Measurements from ENCODE around the gene CARD19.

The CARD19 gene

DNA sequence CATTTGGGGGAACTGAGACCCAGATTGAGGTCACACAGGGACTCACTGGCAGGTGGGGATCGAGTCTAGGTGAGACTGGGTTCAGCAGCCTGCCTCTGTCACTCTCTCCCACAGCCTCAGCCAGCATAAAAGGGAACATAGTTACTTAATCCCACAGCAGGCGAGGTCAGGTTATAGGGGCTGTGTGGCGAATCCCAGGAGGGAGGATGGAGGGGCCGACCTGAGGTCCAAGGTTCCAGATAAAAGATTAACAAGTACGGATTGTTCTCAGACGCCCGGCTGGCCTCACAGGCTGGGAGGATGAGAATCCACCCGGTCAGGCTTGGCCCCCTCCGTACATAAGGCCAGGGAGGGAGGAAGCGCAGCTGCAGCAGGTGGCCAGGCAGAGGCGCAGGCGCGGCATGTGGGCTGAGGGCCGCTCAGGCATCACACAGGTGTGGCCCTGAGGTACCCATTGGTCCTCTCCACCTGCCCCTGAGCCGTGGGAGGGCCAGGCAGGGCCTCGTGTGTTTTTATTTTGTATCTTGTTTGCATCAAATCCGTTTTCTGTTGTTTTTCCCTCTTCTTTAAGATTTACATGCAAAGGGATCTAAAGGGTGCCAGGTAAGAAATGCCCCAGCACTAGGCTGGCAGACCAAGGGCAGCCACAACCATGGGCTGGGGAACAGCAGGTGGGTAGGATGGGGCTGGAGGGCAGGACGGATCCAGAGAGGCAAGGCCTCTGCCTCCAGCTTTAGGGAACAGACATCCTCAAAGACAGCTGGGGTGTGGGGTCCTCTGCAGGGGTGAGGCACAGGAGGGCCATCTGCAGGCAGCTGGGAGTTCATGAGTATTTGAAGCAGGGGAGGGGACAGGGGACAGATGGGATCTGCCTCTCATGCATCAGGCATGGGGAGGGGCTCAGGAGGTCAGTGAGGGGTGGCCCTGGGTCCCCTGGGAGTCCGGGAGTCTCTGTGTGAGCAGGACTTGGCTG is 33.9 kb upstream of the CARD19 start:
- peak; percentile 90 for FAIRE-seq
- DNase-seq (ENCODE audit: insufficient read length, low spot score), result no peak

DNA sequence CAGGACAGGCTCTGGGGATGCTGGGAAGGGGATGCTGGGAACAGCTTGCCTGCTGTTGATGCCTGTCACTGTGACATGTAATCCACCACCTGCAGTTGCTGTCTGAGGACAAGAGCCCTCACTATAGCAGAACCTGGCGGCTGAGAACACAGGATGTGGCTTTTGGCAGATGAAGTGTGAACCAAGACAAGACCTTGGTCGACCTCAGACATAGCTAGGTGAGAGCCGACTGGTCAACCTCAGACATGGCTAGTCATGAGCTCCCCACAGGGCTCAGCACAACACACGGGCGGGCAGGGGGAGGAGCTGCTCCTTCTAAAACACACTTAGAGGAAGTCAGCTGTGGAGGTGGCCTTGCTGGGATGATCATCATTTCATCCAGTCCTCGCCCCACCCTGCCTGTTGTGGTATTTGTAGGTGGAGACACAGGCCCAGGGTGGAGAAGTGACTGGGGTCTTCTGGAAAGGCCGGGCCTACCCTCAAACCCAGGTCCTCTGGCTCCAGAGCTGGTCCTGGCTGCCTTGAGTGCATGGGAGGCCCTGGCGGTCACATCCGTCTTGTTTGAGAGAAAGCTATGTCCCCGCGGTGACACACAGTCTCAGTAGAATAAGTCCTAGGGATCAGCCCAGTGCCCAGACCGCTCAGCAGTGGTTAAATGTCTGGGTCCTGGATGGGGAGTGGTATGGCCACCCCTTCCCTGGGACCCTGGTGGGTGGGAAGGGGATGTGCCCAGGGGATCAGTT is 31.5 kb upstream of the CARD19 start:
- FAIRE-seq (peak; percentile 98), DNase-seq (ENCODE audit: insufficient read length, low spot score) (peak; percentile 92)

DNA sequence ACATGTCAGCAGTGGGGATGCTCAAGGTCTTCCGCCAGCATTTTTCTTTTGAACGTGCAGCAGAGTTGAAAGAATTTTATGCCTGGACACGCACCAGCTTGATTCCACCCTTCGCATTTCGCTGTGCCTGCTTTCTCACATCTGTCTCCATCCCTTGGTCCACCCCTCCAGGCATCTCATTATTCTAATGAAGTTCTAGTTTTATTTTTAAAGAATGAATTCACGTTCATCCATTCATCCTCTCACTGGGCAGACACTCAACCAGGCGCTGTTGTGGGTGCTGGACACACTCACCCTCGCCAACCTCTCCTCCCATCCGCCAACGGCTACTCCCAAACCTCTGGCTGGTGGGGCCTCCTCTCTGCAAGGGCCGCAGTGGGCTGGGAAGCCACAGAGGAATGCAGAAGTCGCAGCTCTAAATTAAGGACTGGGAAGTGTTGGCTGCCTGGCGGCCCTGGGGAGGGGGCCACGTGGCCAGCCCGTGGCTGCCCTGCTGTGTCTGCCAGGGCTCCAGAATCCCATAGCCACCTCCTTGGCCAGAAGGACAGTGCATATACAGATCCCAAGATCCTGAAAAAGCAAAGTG is 30.8 kb upstream of the CARD19 start:
- FAIRE-seq (no peak), DNase-seq (ENCODE audit: insufficient read length, low spot score) (no peak)

DNA sequence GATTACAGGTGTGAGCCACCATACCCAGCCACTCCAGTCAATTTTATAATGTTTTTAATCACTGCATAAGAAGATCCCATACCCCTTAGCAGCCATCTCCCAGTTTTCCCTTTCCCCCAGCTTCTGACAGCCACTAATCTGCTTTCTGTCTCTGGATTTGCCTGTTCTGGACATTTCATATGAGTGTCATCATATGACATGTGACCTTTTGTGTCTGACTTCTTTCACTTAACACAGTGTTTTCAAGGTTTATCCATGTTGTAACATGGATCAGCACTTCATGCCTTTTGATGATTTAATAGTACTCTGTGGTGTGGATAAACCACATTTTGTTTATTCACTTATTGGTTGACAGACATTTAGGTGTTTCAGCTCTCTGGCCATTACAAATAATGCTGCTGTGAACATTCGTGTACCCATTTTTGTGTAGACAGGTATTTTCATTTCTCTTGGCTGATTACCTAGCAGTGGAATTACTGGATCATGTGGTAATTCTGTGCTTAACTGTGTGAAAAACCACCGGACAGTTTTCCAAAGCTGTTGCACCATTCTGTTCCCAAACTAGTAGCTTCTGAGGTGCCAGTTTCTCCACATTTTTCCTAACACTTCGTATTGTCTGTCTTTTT is 28.9 kb upstream of the CARD19 start:
- FAIRE-seq, result peak; percentile 11
- DNase-seq (ENCODE audit: insufficient read length, low spot score), result no peak

DNA sequence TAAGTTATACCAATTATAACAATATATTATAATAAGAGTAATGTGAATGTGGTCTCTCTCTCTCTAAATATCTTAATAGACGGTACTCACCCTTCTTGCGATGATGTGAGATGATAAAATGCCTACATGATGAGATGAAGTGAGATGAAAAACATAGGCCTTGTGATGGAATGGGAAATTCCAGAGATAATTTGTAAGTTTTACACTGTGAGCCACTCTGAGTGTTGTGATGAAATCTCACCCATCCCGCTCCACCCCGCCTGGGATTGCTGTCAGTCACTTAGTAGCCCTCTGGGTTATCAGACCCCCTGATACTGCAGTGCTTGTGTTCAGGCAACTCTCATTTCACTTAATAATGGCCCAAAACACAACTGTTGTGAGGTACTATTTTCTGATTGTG is 27.1 kb upstream of the CARD19 start:
- FAIRE-seq, result no peak

DNA sequence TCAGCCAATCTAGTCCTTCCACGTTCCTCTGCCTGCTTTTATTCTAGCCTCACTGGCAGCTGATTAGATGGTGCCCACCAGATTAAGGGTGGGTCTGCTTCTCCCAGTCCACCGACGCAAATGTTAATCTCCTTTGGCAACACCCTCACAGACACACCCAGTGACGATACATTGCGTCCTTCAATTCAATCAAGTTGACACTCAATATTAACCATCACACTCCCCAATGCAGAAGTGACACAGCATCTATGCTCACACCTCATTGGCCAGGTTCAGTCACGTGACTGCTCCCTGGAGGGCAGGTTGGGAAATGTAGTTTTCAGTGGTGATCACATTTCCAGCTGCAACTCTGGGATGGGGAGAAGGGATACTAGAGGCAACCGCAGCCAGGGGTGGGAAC is 24.6 kb upstream of the CARD19 start:
- DNase-seq (ENCODE audit: insufficient read length, low spot score), result no peak
- FAIRE-seq, result no peak

More for the DNA sequence above, 27.1 kb upstream of the CARD19 start:
- DNase-seq (ENCODE audit: insufficient read length, low spot score), result no peak

DNA sequence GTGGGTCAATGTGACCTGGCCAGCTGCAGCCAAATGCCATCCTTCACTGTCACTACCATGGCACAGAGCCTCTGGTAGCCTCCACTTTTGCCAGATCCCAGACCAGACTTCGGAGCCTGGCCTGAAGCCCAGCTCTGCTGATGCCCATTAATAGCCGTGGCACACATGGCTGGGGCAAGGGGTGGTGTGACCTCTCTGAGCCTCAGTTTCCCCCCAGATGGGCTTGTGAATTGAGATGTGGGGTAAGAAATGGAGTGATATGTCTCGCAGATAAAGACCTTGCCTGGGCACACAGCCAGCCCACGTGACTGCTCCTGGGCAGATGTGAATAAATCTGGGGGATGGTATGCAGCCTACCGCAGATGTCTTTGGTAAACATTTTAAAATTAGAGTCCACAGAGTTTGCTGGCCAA is 23.6 kb upstream of the CARD19 start:
- DNase-seq (ENCODE audit: insufficient read length, low spot score), result no peak
- no peak for FAIRE-seq

DNA sequence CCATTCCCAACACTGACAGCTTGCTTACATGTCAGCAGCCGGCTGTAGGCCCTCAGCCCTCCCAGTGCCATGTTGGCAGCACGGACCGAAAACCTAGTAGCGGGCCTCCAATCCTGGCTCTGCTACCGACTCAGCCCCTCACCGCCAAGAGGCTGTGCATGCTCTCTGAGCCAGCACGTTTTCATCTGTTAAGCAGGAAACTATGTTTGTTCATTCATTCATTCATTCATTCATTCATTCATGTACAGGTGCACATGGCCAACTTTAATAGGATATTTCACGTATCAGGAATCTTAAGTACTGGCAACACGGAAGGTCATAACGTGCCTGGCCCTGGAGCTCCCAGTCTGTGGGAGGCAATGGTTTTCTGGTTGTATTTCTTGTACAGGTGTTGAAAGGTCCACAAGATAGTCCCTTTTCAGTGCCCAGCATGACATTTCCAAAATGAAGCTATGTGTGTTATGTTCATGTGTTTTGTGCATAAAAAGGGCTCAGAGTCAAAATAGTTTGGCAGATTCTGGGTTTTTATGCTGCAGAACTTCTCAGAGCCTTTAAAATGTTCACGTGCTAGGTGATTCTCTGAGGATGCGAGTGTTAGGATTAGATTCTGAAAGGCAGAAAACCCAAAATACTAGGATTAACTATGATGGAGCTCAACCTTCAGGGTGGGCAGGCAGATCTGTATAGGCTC is 19.8 kb upstream of the CARD19 start:
- DNase-seq (ENCODE audit: insufficient read length, low spot score) (no peak), FAIRE-seq (no peak)

DNA sequence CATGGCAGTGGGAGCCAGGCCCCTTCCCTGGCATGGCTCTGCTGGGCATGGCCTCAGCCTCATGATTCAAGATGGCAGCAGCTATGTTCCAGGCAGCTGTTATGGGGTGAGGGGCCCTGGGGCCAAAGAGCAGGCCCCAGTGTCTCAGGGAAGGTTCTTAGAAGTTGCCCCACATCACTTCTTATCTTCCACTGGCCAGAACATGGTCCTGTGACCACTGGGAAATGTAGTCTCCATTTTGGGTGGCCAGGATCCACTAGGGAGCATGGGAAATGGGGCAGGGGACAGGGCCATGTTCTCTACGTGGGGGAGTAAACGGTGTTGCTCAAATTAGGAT is 19.3 kb upstream of the CARD19 start:
- DNase-seq (ENCODE audit: insufficient read length, low spot score) (no peak), FAIRE-seq (no peak)

DNA sequence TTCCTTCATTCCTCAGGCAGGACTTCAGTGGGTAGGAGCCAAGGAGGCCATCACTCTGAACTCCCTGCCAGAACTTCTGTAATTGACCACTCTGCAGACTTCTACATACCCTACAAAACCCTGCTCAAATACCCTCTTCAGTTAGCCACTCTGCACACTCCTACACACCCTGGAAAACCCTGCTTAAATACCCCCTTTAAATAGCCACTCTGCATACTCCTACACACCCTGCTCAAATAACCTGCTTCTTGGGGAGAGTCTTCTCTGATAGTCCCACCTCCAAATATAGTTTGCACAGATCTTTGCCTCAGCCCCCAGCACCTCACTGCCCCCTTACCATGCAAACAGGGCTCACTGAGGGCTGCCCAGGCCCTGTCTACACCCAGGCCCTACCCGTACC is 18.6 kb upstream of the CARD19 start:
- FAIRE-seq (no peak), DNase-seq (ENCODE audit: insufficient read length, low spot score) (no peak)

DNA sequence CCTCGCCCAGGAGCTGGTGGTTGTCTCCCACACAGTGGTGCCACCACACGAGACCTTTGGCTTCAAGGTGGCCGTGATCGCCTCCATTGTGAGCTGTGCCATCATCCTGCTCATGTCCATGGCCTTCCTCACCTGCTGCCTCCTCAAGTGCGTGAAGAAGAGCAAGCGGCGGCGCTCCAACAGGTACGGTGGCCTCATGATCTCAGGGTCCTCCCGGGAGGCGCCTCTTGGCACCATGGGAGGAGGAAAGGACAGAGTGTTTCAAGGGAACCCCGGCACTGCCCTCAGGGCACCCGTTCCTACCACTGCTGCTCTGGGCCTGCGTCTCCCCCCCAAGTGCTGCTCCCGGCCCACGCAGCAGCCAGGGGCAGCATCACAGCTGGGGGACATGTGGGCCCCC is 18.2 kb upstream of the CARD19 start:
- FAIRE-seq, result no peak

DNA sequence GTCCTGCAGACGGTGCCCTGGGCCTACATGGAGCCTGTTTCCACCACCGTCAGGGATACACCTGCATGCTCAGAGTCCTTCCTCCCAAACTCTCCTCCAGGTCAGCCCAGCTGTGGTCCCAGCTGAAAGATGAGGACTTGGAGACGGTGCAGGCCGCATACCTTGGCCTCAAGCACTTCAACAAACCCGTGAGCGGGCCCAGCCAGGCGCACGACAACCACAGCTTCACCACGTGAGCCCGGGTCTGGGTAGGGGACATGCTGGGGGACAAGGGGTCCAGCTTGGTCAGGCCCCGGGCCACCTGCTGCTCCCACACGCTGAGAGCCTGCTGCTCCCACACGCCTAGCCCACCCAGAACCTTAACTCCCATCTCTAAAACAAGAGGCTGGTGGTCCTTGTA is 16.6 kb upstream of the CARD19 start:
- no peak for FAIRE-seq

More for the DNA sequence above, 18.2 kb upstream of the CARD19 start:
- DNase-seq (ENCODE audit: insufficient read length, low spot score), result no peak

DNA sequence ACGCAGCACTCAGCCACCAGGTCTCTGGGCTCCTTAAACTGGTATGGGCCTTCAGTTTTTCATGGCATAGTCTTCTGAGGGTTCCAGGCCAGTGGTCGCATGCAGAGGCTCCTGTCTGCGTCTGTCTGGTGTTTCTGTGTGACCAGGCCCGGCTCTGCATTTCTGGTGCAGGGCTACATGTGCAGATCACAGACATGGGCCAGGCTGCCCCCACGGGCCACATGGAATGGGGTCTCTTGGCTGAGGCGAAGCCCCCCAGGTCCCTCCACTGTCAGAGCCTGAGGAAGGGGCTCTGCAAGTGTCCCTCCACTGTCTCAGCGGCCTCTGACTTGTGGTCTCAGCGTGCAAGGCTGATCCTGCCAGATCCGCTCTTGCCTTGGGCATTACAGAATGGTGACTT is 15.6 kb upstream of the CARD19 start:
- FAIRE-seq (no peak), DNase-seq (ENCODE audit: insufficient read length, low spot score) (no peak)

More for the DNA sequence above, 16.6 kb upstream of the CARD19 start:
- no peak for DNase-seq (ENCODE audit: insufficient read length, low spot score)

DNA sequence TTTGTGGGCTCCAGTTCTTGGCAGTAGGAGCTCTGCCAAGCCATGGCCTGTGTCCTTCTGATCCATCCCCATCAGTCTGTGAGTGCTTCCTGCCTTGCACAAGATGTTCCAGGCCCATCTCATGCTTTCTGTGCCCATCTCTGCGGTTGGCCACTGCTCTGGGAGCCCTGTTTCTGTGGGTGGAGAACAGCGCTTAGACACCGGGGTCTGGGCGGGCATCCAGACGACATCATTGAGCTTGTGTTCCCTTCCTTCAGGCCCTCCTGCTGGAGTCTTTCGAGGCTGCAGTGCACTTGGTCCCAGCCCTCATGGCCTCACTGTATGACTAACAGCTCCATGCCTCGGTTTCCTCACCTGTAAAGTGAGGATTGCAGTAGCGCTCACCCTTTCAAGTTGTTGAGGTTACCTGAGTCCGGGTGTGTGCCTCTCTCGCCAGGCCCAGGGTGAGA is 14.9 kb upstream of the CARD19 start:
- no peak for DNase-seq (ENCODE audit: insufficient read length, low spot score)
- no peak for FAIRE-seq

DNA sequence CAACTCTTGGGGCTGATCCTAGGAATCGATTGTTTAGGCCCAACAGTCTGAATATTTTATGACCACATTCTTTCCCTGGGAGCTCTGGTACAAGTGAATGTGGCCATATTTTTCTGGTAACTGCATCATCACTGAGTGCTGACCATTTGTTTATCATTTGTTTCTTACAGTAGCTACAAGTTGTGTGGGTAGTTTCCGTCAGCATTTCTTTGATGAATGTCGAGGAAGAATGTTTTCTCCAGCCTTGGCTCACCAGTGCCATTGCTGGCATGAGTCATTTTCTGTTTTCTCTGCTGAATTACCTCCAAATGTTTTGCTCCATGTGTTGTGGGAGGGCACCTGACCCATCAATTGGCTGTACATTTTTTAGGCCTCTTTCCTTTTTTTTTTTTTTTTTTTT is 14.1 kb upstream of the CARD19 start:
- FAIRE-seq, result no peak
- DNase-seq (ENCODE audit: insufficient read length, low spot score), result no peak

DNA sequence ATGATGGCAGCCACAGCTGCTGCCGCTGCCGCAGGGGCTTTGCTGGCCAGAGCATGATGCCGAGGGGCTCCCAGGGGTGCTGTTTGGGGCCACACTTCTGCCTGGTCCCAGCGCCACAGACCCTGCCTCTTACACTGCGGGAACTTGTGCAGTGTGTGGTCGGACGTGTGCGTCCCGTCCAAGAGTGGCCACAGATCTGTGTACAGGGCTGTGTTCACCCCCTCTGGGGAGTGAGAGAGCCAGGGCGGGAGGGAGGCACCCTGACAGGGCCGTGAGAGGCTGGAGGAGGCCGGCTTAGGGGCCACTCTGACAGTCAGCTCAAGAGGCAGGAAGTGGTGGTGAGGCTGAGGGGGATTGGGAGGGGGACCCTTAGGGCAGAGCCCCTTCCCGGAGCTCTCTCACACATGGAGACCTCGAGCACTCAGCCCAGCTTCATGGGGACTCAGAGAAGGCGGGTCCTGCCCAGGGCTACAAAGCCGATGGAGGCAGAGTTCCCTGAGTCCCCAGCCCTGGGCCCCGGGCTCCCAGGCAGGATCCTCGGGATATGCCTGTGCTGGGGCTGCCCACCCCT is 13.1 kb upstream of the CARD19 start:
- FAIRE-seq (no peak), DNase-seq (ENCODE audit: insufficient read length, low spot score) (no peak)

DNA sequence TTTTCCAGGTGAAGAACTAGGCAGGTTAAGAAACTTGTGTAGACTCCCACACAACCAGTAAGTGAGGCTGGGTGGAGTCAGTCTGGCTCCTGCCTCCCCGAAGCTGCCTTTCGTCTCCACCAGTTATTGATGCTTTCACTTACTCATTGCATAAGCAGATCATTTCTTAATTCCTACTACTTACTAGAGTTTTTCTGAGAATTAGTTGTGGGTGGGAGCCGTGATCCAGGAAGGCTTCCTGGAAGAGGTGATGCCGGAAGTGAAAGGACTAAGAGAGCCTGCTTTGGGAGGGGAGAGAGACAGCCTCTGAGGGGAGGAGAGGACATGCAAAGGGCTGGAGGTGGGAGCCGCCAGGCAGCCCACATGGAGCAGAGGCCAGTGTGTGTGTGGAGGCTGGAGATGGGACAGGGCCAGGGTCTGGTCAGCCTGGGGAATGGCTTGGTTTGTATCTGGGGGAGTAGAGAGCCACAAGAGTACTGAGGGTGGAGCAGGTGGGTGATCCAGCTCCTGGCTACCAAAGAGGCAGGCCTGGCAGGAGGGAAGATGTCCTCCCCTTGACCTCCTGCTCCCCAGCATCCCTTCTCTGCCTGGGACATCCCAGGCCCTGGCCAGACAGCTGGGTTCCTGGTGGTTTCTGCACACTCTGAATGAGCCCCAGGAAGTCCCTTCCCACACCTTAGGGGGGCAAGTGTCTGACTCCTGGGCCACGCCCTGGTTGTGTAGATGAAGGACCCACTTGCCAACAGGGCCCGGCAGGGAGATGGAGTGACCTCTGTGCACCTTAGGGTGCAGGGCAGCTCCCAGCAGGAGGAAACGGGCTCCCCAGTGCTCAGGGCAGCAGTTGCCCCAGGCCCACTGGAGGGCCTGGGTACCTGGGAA is 12.2 kb upstream of the CARD19 start:
- FAIRE-seq (no peak), DNase-seq (ENCODE audit: insufficient read length, low spot score) (no peak)

DNA sequence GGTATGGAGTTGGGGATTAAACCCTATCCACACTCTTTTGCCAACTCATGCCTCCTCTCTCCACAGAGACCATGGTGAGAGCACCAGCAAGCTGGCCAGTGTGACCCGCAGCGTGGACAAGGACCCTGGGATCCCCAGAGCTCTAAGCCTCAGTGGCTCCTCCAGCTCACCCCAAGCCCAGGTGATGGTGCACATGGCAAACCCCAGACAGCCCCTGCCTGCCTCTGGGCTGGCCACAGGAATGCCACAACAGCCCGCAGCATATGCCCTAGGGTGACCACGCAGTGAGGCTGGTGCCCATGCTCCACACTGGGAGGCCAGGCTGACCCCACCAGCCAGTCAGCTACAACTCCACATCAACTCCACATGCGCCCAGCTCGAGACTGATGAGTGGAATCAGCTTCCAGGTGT is 11.5 kb upstream of the CARD19 start:
- FAIRE-seq, result no peak
- DNase-seq (ENCODE audit: insufficient read length, low spot score), result no peak

DNA sequence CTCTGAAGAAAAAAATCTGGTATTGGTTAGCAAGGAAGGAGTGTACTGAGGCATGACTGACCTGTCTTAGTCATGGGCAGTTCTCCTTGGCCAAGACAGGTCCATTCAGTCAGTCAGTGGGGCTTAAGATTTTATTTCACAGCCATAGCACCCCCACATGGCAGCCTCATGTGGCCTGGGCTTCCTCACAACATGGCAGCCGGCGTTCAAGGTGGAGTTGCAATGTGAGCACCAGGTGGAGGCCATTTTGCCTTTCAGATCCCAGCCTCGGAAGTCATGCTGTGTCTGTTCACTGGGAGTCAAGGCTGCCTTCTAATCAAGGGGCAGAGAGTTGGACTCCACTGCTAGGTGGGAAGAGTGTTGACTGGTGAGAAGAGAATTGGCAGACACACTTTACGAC is 10.3 kb upstream of the CARD19 start:
- DNase-seq (ENCODE audit: insufficient read length, low spot score), result no peak

More for the DNA sequence above, 10.3 kb upstream of the CARD19 start:
- no peak for FAIRE-seq
